ENCODE data around the gene RAPGEF6. TPM values are rescaled to one million over a fixed set of nuclear protein-coding genes. Genes with fewer than 3 reads are reported as not detected.

Gene RAPGEF6
- total and polyA plus RNA-seq, 9 of the 15 experiments (the other 6 are each of a cell fraction or from before 2014, with no cell fraction given): 2.7 to 23.4 (median 12.7) TPM

DNA sequence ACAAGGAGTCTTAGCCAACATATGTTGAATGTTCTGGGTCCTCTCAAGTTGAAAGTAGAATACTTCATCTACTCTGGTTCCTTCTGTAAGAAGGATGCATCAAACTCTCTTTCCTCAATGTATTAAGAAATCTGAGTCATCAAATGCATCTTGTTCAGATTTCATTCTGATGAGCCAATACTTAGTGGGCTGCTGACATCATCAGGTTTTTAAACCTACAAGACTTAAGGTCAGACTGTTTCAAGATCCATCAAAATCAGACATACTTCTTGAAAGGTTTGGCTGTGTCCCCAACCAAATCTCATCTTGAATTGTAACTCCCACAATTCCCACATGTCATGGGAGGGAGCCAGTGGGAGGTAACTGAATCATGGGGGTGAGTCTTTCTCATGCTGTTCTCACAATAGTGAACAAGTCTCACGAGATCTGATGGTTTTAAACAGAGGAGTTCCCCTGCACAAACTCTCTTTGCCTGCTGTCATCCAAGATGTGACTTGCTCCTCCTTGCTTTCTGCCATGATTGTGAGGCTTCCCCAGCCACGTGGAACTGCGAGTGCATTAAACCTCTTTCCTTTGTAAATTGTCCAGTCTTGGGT, 168.8 kb downstream of the RAPGEF6 start:
- CTCF ChIA-PET (ENCODE audit: low intra/inter-chr PET ratio): no interaction called here
- no peaks in the 10 kb centered on the region for H3K9me1 ChIP-seq (ENCODE audit: control insufficient read depth, insufficient read depth, low read length)
- no peak overlapping the region for H3K9ac ChIP-seq (ENCODE audit: insufficient read depth in 1 of 2, low read depth in 2 of 2, low read length in 2 of 2)
- FAIRE-seq: no peak
- no peaks in the 10 kb centered on the region for H4K20me1 ChIP-seq (replicated peaks; ENCODE audit: control insufficient read depth, insufficient read depth, low read length)
- H2AFZ ChIP-seq (ENCODE audit: low read depth, low read length): no peak overlapping the region
- no peaks in the 10 kb centered on the region for H3K79me2 ChIP-seq (ENCODE audit: control insufficient read depth, insufficient read depth, low read length)
- intact Hi-C loops (cut with micrococcal nuclease) (no loop called here), in situ Hi-C loops (cut with MboI) (no loop called here)
- peaks cover 28% of the 10 kb centered on the region; the same call in 2 of the 3 replicates for H3K36me3 ChIP-seq (ENCODE audit: control insufficient read depth, insufficient read depth, low read length)
- H3K9me3 ChIP-seq (replicated peaks; ENCODE audit: control insufficient read depth, insufficient read depth, low read depth, low read length): no peaks in the 10 kb centered on the region
- no TSS peak for BruUV-seq (replicated peaks)
- no peak for ATAC-seq
- POLR2A ChIA-PET: no interaction called here
- H3K4me2 ChIP-seq (ENCODE audit: insufficient read depth, low read length): no peak overlapping the region
- TF ChIP-seq HMG20B (CRISPR knock-in tag; IDR thresholded peaks at IDR 0.05): no peak
- TF ChIP-seq, protein P1, sequence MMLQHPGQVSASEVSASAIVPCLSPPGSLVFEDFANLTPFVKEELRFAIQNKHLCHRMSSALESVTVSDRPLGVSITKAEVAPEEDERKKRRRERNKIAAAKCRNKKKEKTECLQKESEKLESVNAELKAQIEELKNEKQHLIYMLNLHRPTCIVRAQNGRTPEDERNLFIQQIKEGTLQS (IDR thresholded peaks at IDR 0.05): peak; percentile 29; the same call in 1 of the 2 replicates
- TF ChIP-seq, protein P1 (CRISPR knock-in tag; conservative IDR thresholded peaks at IDR 0.05): no peak
- H3K27ac ChIP-seq (ENCODE audit: extremely low read depth, low read depth, low read length): no peak overlapping the region
- no peak for DNase-seq (ENCODE audit: extremely low read depth in 1 of 4, low spot score in 3 of 4)
- whole genome bisulfite sequencing (ENCODE audit: insufficient coverage, low coverage, missing lambda C conversion rate): 82% methylated on average over 3 of the region's 3 CpGs
- no peaks in the 10 kb centered on the region for H3K27me3 ChIP-seq (ENCODE audit: control insufficient read depth in 2 of 2, insufficient read depth in 2 of 2, low read length in 2 of 2)
- H3K4me3 ChIP-seq: no peak overlapping the region
- H3K4me1 ChIP-seq (replicated peaks in 1 of 2; ENCODE audit: control insufficient read depth in 2 of 2, insufficient read depth in 2 of 2, low read length in 2 of 2): no peaks in the 10 kb centered on the region

DNA sequence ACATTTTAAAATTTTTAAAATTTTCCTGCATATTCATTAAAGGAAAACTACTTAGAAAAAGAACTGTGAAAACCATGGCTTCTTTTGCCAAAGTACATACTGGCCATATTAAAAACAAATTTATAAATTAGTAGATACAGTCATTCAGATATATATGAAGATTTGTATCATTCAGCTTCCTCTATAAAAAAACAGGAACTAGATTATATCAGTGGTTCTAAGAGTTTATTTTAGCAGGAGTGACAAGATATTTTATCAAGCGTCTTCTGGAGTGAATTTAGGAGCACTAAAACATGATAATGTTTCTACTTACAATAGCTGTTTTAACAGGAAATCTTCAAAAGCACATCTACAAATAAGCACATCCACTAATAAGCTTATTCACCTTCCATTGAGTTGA, 171.4 kb downstream of the RAPGEF6 start:
- in situ Hi-C loops (cut with MboI): no loop called here
- FAIRE-seq (no peak), DNase-seq (ENCODE audit: extremely low read depth in 1 of 4, low spot score in 3 of 4) (no peak), ATAC-seq (no peak)
- Histone ChIP-seq H4K20me1 (replicated peaks; ENCODE audit: control insufficient read depth, insufficient read depth, low read length) (no peaks in the 10 kb centered on the region), H3K9me1 (ENCODE audit: control insufficient read depth, insufficient read depth, low read length) (no peaks in the 10 kb centered on the region), H3K9me3 (replicated peaks; ENCODE audit: control insufficient read depth, insufficient read depth, low read depth, low read length) (no peaks in the 10 kb centered on the region), H3K79me2 (ENCODE audit: control insufficient read depth, insufficient read depth, low read length) (no peaks in the 10 kb centered on the region), H2AFZ (ENCODE audit: low read depth, low read length) (no peak overlapping the region), H3K27ac (ENCODE audit: extremely low read depth, low read depth, low read length) (no peak overlapping the region), H3K4me3 (no peak overlapping the region), H3K9ac (ENCODE audit: insufficient read depth in 1 of 2, low read depth in 2 of 2, low read length in 2 of 2) (no peak overlapping the region), H3K4me2 (ENCODE audit: insufficient read depth, low read length) (no peak overlapping the region), H3K36me3 (ENCODE audit: control insufficient read depth, insufficient read depth, low read length) (peaks cover 25% of the 10 kb centered on the region; the same call in 2 of the 3 replicates), H3K27me3 (ENCODE audit: control insufficient read depth in 2 of 2, insufficient read depth in 2 of 2, low read length in 2 of 2) (no peaks in the 10 kb centered on the region), H3K4me1 (replicated peaks in 1 of 2; ENCODE audit: control insufficient read depth in 2 of 2, insufficient read depth in 2 of 2, low read length in 2 of 2) (no peaks in the 10 kb centered on the region)
- ChIA-PET POLR2A (no interaction called here), CTCF (ENCODE audit: low intra/inter-chr PET ratio) (no interaction called here)
- WGBS (ENCODE audit: insufficient coverage, low coverage, missing lambda C conversion rate): 60% methylated on average over 1 of the region's 1 CpG
- intact Hi-C loops (cut with micrococcal nuclease): no loop called here
- BruUV-seq (replicated peaks): no TSS peak
- TF ChIP-seq KDM1A (IDR thresholded peaks at IDR 0.05): no peak

All from K562 (cell line).